HTERT RPE-1 (cell line): ENCODE results near the gene NPY2R.

Source experiments
- in situ Hi-C: fragments of 300-500 bp; cut with MboI; formaldehyde crosslinking; loops from 4 replicates; pipeline ENCODE4 v1.14.3; 2020; ENCODE audit warnings: low sequenced_read_pairs

The NPY2R gene

DNA sequence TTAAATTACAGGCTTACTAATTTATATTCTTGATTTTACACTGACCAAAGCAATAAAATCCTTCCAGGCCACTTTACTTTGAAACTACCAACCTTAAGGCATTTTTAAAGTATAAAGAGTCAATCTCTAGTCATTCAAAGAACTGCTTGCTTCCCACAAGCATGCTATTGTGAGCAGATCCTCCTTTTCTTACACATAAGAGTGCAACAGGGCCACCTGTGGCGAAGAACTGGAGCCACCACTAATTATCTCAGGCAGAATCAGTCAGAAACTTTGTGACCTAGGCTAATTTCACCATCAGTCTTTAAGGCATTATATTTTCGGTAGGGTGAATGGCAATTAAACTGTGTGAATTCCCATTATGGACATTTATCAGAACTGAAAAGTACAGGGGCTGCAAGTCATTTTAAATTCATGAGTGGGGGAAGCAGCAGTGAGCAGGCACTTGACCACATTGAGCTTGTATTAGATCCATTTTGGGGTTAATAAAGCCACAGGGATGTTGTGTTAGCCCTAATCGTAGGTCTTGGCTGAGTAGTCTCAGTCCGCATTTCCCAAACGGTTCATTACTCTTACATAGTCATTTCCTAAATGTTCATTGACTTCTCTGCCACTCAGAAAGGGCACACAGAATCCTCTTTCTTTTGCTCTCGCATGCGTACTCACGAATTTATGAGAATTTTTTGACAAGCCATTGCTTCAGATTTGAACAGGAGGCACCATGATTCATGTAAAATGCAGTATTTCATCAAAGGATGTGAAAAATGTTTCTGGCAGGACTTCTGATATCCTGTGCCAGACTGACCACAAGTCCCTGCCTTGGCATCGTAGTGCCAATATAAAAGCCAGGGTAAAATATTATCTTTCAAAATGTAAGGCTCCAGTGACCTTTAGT is 39.8 kb downstream of the NPY2R start:
- in situ Hi-C loops: no loop called here

DNA sequence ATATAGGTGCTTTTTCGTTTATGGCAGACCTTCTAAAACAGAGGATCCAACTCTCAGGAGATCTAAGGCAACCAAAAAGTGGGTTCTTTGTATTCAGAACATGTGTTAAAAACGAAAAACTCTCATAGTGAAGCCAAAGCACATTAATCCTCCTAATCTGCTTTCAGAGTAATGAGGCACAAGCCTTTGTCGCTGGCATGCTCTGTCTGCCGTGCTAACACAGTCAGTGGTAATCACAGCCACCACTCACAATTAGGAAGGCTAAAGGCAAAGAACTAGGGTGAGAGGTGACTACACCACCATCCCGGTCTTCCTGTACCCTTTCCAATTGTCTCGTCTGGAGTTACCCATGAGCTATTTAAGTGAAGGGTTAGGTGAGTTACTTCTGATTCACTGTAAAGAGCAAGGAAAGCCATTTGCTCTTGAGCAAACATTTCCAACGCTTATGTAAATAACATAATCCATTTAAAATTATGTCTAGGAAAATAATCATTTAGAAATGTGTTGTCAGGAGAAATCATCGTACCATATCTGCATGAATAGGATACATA is 40.7 kb downstream of the NPY2R start:
- in situ Hi-C loops: no loop called here

DNA sequence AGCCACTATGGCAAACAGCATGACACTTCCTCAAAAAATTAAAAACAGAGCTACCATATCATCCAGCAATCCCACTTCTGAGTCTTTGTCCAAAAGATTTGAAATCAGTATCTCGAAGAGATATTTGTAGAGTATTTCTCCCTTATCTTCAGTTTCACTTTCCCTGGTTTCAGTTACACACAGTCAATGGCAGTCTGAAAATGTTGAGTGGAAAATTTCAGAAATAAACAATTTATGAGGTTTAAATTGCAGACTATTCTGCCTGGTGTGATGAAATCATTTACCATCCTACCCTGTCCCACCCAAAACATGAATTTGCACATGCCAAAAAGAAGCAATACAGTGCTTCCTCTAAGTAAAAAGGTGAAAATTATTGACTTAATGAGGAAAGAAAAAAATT is 43.9 kb downstream of the NPY2R start:
- in situ Hi-C loops: no loop called here

DNA sequence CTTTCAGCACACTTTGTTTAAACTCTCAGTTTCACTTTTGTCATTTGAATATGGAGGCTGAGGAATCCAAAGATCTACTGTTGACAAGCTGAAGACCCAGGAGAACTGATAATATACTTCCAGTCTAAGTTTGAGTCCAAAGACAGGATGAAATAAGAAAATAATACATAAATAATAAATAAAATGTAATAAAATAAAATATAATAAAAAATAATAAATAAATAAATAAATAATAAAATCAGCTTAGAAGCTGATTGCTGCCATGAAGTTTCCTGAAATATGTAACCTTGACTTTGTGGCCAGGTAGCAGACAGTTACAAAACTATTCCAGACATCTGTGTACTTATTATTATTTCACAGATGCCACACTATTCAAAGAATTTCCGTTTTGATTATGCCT is 55.0 kb downstream of the NPY2R start:
- in situ Hi-C loops: no loop called here

DNA sequence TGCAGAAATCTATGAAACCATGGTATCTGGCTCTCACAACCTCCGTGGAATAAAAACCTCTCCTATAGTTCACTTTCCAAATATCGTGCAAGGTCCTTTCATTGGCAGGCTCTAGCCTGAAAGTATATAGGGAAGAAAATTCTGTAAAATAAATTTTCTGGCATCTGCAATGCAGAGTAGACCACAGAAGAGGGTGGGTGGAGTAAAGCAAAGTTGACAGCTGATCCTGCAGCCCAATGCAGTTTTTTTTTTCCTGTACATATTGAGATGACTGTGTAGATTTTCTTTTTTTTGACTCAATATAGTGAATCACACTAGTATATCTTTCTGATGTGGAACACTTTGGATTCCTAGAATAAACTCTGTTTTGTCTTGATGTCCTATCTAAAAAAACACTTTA is 56.7 kb downstream of the NPY2R start:
- in situ Hi-C loops: no loop called here
